ENCODE data around the gene MMAA.
"Not testable (repeated sequence)": the region's sequence is repeated elsewhere in the genome, so short reads cannot be mapped to it uniquely, and the experiment has no call there.

The MMAA gene

DNA sequence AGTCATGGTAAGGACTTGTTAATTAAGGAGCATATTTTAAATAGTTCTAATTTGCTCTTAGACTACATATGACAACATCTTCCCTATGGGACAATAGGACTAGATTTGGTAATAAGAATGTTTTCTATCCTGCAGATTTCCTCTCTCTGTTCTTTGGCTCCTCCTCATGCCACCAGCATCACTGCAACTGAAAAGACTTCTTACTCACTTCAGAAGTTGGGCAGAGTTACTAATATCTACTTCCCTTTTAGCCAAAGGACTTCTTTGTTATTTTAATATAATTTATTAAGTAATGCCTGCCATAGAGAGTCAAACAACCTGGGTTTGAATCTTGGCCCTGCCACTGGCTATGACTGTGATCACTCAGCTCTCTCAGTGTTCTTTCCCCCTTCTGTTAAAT is 16.4 kb downstream of the MMAA start:
- DNase-seq = no peak

DNA sequence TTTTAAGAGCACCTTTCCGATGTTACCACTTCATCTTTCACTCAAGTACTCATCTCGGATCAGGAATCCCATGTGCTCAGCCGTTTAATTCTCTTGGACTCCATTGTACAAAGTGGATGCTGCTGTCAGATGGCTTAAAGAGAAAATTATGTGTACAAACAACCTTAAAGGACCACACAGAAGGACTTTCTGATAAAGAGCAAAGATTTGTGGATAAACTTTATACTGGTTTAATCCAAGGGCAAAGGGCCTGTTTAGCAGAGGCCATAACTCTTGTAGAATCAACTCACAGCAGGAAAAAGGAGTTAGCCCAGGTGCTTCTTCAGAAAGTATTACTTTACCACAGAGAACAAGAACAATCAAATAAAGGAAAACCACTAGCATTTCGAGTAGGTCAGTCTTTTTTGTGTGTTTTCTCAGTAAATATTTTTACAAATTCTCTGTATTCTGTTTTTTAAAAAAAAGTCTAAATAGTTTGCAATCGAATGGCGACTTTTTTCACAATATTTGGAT is 20.1 kb downstream of the MMAA start:
- no peak for DNase-seq

DNA sequence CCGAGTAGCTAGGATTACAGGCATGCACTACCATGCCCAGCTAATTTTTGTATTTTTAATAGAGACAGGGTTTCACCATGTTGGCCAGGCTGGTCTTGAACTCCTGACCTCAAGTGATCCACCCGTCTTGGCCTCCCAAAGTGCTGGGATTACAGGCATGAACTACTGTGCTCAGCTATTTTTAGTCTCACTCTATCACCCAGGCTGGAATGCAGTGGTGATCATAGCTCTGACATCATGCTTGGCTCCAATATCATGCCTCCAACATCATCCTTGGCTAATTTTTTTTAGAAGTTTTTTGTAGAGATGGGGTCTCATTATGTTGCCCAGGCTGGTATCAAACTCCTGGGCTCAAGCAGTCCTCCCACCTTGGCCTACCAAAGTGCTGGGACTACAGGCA is 21.1 kb downstream of the MMAA start:
- DNase-seq = not testable (repeated sequence)

DNA sequence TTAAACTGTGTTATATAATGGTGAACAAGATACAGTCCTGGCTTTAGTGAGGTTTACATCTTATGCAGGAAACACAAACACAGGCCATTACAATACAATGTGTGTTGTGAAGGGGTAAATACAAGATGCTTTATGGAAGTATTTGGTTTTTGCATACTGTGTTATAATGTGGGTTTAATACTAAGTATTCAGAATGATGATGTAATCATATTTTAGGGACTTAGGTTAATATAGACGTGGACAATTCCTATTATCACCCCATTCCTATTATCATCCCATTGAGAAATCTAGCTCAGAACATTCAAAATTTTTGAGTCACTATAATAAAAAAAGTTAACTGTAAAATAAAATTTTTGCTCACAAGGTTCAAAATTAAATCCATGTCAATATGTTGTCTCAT is 24.1 kb downstream of the MMAA start:
- DNase-seq = no peak

DNA sequence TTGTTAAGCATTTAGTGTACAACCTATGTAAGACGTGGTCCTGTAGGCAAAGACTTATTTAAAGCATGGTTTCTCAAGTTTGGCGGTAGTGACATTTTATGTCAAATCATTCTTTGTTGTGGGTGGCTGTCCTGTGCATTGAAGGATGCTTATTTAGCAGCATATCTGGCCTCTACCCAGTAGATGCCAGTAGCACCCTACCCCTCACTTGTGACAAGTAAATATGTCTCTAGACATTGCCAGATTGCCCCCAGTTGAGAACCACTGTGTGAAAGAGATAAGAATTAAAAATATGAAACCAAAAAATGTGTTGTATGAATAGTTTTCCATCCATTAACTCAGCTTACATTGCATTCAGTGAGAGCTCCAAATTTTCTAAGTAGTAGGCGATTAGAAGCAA is 25.5 kb downstream of the MMAA start:
- DNase-seq = no peak

DNA sequence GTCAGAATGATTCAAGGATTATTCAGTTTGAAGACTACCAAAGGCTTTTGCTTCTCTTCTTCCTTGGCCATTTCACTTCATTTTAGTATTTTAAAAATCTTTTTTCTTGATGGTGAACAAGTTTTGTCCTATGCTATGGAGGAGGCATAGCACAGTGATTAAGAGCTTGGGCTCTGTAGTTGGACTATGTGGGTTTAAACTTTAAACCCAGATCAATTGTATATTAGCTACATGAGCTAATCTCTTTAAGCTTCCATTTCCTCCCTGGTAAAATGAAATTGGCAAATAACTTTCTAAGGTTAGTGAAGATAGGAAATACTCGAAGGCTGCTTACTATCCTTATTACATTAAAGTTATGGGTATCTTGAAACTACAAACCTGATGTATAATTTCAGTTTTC is 37.0 kb downstream of the MMAA start:
- DNase-seq = no peak

DNA sequence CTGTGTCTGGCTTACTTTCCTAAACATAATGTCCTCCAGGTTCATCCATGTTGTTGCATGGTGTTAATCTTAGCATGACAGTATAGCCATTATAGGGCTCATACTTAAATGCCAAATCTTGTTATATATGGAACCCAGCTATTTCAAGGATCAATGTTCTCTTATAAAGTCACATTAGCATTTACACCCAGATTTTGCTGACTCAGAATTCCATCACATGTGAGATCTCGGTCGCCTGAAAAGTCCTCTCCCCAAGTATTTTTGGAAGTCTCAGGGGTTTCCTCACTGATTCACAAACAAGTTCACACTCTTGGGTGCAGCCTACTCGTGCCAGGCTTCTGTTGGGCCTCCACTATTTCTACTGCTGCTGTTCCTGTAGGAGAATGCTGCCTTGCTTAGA is 40.9 kb downstream of the MMAA start:
- DNase-seq = no peak

DNA sequence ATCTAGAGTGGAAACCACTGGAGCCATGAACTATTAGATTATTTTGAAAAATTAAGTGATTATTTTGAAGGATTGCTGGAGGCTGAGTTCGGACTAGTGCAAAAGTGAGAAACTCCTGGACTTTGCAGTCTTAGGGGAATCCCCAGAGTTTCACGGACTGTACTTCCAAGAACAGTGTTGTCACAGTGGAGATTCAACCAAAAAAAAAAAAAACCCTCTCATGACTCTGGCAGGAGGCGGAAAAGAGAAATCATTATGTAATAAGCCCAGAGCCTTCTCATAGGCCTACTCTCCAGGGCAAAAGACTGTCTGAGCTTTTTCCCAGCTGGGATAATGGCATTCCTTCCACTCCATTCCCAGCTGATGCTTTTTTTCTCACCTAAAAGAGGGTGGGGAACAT is 44.0 kb downstream of the MMAA start:
- DNase-seq = no peak

DNA sequence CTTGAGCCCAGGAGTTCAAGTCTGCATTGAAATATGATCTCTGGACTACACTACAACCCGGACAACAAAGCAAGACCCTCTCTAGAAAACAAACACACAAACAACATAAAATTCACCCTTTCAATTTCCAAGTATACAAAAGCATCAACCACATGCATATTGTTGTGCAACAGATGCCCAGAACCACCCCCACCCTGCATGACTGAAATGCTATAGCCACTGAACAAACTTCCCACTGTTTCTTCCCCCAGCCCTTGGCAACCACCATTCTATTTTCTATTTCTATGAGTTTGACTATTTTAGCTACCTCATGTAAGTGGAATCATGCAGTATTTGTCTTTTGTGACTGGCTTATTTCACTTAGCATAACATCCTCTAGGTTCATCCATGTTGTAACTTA is 46.6 kb downstream of the MMAA start:
- DNase-seq = no peak

DNA sequence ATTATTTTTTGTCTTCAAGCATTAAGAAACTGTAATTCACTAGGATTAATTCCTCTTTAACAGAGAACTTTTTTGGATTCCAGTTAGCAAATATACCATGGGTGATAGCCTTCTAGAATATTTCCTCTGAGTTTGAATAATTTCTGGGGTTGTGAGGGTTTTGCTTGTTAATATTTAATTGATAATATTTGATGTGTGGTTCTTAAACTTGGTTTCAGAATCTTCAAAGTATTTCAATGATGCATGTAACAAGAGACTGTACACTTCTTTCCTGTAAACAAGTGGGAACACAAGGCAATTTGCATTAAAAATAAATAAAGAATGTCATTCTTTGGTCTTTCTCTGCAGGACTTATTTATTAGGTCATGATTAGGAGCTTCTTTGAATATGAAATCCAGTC is 51.2 kb downstream of the MMAA start:
- DNase-seq = no peak

DNA sequence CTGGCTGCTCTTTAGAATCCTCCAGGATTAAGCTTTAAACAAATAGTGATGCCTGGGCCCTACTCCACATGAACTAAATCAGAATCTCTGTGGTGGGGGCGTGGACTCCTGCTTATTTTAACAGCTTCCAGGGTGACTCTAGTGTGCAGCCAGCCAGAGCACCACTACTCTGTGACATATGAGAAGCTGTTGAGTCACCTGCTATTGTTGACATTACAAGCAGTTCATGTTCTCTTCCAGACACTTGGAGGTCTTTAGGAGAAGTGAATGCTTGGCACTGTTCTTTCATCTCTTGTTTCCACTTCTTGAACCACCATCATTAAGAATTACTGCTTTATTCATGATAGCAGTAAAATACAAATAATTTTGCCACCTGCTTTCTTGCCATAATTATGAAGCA is 60.3 kb downstream of the MMAA start:
- peak; percentile 90 to 92 for DNase-seq

DNA sequence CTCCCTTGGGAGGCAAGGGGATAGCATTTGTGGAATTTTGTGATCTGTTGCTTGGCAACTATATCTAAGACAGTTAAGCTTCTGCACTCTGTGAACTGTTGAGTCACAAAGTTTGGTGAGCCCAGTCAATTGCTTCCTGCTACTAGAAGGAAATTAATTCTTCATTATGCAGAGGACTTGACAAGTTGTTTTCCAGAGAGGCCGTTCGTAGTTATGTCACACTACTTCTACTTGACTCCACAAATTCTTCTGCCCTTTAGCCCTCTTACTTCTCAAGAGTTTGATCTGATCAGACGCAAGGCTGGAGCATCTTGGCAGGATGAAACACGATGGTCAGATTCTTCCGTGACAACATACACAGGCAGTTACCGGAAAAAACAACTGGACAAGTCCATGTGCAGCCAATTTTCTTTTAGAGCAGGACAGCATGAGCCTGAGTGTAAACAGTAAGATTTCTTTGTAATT is 60.8 kb downstream of the MMAA start, which contains the start of gene C4orf51:
TSS of gene C4orf51 (plus strand) at position 156 of the 465 bp plus-strand sequence. CDS start at position 214, 58 bp downstream.
- DNase-seq = peak; percentile 22 to 29

DNA sequence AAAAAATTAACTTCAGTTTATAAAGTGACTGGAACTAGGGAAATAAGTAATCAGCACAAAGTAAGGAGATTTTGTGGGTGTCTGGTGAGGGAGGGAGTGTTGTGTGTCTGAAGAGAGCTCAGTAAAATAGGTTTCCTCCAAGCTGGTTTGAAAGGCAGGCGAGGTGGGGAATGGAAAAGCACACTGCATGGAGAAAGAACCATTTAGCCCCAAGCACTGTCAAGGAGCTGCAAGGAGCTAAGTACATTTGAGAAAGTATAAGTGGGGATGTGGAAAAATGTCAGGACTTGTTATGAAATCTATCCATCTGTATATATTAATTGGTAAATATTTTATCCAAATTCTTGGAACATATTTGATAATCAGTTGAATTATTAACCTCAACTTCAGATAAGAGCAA is 61.7 kb downstream of the MMAA start:
- no peak for DNase-seq

DNA sequence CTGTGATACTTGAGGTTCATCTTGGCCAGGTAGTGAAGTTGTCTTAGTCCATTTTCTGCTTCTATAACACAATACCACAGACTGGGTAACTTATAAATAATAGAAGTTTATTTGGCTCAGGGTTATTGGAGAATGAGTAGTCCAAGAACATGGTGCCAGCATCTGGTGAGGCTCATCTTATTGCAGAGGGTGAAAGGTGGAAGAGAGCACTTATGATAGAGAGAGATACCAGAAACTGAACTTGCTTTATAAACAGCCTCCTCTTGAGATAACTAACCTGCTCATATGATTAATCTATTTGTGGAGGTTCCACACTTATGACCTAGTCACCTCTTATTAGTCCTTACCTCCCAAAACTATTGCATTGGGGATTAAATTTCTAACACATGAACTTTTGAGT is 62.3 kb downstream of the MMAA start:
- no peak for DNase-seq

DNA sequence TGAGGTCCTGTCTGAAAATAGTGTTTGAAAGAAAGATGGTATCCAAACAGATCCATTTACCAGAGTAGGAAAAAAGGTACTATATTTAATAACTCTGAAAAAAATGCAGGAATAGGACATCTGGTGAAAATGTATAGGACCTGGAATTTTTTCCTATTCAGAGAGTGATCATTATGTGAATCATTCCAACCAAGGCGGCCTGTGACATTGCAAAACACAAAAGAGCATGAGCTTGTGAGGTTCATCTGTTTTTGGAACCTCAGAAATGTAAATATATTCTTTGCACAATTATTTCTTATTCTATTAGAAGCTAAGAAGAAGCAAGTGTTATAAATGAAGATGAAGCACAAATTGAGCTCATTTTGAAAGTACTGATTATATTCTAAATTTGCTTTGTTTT is 62.8 kb downstream of the MMAA start:
- DNase-seq = no peak

DNA sequence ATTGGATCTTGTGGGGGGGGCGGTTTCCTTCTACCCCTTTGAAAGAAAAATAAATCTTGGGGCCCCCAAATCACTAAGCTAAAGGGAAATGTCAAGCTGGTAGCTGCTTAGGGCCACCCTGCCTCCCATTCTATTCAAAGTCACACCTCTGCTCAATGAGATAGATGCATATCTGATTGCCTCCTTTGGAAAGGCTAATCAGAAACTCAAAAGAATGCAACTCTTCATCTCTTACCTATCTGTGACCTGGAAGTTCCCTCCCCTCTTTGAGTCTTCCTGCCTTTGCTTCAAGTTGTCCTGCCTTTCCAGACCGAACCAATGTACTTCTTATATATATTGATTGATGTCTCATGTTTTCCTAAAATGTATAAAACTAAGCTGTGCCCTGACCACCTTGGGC is 67.8 kb downstream of the MMAA start:
- DNase-seq = no peak

DNA sequence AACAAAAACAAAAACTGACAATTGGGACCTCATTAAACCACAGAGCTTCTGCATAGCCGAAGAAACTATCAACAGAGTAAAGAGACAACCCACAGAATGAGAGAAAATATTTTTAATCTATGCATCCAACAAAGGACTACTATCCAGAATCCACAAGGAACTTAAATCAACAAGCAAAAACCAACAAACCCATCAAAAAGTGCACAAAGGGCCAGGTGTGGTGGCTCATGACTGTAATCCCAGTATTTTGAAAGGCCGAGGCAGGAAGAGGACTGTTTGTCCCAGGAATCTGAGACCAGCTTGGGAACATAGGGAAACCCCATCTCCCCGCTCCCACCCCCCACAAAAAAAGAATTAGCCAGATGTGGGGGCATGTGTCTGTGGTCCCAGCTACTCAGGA is 71.4 kb downstream of the MMAA start:
- no peak for DNase-seq

DNA sequence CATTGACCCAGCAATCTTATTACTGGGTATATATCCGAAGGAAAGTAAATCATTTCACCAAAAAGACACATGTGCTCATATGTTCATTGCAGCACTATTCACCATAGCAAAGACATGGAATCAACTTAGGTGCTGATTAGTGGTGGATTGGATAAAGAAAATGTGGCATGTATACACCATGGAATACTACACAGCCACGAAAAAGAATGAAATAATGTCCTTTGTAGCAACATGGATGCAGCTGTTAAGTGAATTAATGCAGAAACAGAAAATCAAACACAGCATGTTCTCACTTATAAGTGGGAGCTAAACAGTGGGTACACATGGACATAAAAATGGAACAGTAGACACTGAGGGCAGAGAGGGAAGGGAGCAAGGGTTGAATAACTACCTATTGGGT is 72.2 kb downstream of the MMAA start:
- not testable (repeated sequence) for DNase-seq

DNA sequence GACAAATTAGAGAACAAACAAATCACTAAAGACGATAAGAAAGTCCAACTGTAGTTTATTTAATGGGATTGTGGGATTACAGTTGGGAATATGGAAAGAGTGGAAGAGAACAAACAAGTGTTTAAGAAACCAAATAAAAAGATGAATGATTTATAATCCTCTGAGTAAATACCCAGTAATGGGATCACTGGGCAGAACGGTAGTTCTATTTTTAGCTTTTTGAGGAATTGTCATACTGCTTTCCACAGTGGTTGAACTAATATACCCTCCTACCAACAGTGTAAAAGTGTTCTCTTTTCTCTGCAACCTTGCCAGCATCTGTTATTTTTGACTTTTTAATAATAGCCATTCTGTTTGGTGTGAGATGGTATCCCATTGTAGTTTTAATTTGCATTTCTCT is 75.7 kb downstream of the MMAA start:
- DNase-seq = peak; percentile 45 to 64

DNA sequence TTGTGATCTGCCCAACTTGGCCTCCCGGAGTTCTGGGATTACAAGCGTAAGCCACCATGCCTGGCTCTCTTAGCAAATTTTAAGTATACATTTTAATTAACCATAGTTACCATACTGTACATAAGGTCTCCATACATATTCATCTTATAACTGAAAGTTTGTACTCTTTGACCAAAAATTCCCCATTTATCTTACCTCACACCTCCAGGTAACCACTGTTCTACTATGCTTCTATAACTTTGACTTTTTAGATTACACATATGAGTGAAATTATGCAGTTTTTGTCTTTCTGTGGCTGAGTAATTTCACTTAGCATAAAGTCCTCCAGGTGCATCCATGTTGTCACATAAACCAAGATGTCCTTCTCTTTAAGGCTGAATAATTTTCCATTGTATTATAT is 78.1 kb downstream of the MMAA start:
- DNase-seq = no peak

DNA sequence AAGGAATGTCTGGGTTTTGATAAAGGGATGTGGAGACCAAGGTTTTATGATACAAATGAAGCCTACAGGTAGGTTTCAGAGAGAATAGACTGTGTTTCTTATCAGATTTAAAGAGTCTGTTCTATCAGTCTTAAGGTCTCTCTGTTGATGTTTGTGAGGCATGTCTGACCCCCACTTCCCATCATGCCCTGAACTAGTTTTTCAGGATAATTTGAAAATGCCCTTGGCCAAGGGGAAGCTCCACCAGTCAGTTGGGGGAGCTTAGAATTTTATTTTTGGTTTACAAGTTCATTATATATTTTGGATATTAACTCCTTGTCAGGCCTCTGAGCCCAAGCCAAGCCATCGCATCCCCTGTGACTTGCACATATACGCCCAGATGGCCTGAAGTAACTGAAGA is 79.3 kb downstream of the MMAA start:
- no peak for DNase-seq

DNA sequence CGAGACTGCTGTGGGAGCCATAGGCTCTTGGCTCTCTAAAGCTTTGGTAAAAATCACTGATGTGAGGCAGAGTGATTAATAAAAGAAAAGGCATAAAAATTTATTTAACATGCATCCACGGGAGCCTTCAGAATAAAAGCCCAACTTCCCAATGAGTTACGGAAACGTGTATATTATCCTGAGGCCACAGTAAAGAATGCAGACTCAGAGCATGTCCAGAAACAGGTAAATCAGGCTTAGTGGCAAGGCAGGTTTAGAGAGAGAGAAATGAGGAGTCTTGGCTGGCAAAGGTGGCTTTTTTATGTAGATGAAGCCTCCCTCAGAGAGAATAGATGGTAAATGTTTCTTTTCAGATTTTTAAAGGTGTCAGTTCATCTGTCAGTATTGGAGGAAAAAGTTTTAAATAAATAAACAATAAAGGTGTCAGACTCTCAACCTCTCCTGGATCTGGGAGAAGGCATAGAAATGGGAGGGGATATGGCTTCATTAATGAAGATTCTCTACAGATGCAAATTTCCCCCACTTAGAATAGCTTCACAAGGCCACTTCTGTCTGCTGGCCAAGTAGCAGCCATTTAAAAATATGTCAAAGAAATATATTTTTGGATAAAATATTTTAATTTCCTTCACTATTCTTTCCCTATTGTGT is 84.8 kb downstream of the MMAA start:
- DNase-seq = no peak

DNA sequence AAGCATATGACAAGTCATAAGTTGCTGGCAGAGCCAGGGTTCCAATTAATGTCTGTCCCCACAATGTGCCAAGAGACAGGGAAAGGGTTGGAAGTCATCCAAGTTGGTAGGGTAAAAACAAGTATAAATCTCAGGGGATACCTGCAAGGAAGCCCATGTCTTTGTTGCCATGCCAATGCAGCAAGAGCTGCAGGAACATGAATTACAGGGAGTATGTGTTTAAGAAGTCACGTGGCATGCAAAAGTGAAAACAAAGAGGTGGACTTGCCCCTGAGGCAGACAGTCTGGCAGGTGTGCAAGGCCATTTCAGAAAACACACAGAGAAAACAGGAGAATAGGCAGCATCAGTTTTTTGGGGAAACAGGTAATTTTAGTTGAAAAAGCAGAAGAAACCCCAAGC is 90.2 kb downstream of the MMAA start:
- DNase-seq = peak in 1 of 2 experiments; percentile 15

All from SHP77 (cell line).